ENCODE data around the gene MYBPC3.

The MYBPC3 gene

GRCh38 chr11:47358731-47359051 lies 6.2 kb upstream of the MYBPC3 start:
- no peak for DNase-seq

- DNase-seq, result no peak
Observed at GRCh38 chr11:47357985-47358730, 5.7 kb upstream of the MYBPC3 start.

- no peak for DNase-seq
Observed at GRCh38 chr11:47356998-47357329, 4.5 kb upstream of the MYBPC3 start.

GRCh38 chr11:47356129-47356997 lies 3.9 kb upstream of the MYBPC3 start:
- no peak for DNase-seq

- DNase-seq, result peak; percentile 40 to 96 (median 81)
Observed at GRCh38 chr11:47355283-47356128, 3.0 kb upstream of the MYBPC3 start.

- peak in 3 of 56 donors; percentile 49 to 61 (median 52) for DNase-seq
Observed at GRCh38 chr11:47354913-47355282, 2.4 kb upstream of the MYBPC3 start.

GRCh38 chr11:47353978-47354774 lies 1.7 kb upstream of the MYBPC3 start:
- DNase-seq, result no peak

GRCh38 chr11:47351156-47352126 lies 1.1 kb downstream of the MYBPC3 start:
- DNase-seq, result no peak

GRCh38 chr11:47350315-47350714 lies 2.2 kb downstream of the MYBPC3 start:
- DNase-seq, result no peak

GRCh38 chr11:47349521-47350095 lies 2.9 kb downstream of the MYBPC3 start:
- no peak for DNase-seq

- peak in 1 of 56 donors; percentile 17 for DNase-seq
Observed at GRCh38 chr11:47348859-47349258, 3.6 kb downstream of the MYBPC3 start.

- no peak for DNase-seq
Observed at GRCh38 chr11:47348131-47348802, 4.2 kb downstream of the MYBPC3 start.

GRCh38 chr11:47347137-47347536 lies 5.4 kb downstream of the MYBPC3 start:
- DNase-seq, result no peak

GRCh38 chr11:47345890-47346563 lies 6.5 kb downstream of the MYBPC3 start:
- DNase-seq, result no peak

GRCh38 chr11:47342854-47343253 lies 9.6 kb downstream of the MYBPC3 start:
- DNase-seq, result no peak

GRCh38 chr11:47342036-47342803 lies 10.3 kb downstream of the MYBPC3 start:
- no peak for DNase-seq

GRCh38 chr11:47340980-47341775 lies 11.3 kb downstream of the MYBPC3 start:
- no peak for DNase-seq
